Measurements from ENCODE around the gene HLCS.

The HLCS gene

DNA sequence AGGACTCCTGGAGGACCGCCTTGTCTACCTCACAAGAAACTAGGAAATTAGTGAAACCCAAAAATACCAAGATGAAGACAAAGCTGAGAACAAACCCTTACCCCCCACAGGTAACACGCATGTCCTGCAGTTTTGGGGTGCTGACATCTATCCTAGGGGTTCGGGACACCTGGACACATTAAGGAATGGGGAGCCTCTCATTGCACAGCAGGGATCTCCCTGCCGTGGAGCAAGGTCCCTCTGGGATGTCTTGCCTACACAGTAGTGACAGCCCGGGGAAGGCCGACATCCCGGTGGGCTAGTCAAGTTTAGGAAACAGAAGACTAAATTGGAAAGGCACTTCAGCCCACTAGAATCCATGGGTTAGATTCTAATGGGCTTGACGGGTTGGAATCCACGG is 223.0 kb downstream of the HLCS start:
- FAIRE-seq (no peak), DNase-seq (ENCODE audit: insufficient read length, low spot score) (no peak)
- TF ChIP-seq, protein P1, sequence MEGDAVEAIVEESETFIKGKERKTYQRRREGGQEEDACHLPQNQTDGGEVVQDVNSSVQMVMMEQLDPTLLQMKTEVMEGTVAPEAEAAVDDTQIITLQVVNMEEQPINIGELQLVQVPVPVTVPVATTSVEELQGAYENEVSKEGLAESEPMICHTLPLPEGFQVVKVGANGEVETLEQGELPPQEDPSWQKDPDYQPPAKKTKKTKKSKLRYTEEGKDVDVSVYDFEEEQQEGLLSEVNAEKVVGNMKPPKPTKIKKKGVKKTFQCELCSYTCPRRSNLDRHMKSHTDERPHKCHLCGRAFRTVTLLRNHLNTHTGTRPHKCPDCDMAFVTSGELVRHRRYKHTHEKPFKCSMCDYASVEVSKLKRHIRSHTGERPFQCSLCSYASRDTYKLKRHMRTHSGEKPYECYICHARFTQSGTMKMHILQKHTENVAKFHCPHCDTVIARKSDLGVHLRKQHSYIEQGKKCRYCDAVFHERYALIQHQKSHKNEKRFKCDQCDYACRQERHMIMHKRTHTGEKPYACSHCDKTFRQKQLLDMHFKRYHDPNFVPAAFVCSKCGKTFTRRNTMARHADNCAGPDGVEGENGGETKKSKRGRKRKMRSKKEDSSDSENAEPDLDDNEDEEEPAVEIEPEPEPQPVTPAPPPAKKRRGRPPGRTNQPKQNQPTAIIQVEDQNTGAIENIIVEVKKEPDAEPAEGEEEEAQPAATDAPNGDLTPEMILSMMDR (IDR thresholded peaks at IDR 0.05; ENCODE audit: insufficient read depth, missing control alignments): no peak

DNA sequence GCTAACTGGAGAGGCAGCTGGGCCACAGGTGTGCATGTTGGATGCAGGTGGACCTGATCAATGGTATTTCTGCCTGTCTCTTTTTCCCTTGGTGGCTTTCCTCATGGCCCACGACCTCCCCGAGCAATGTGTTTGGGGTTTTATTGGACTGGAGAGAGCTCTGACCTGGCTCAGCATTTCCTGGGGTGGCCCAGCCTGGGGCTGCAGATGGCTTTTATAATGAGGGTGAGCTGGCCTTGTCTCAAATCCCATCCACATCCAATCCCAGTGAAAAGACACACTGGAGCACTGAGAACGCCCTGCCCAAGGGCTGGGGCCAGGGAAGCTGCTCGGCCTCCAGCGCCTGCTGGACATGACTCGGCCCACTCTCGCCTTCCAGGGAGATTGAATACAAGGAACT is 223.5 kb downstream of the HLCS start:
- DNase-seq (ENCODE audit: insufficient read length, low spot score) (no peak), FAIRE-seq (no peak)
- TF ChIP-seq, protein P1 (IDR thresholded peaks at IDR 0.05; ENCODE audit: insufficient read depth, missing control alignments): no peak

- DNase-seq (ENCODE audit: insufficient read length, low spot score): no peak
- FAIRE-seq: no peak
- TF ChIP-seq, protein P1 (IDR thresholded peaks at IDR 0.05; ENCODE audit: insufficient read depth, missing control alignments): no peak
Measured at GRCh38 chr21:36741506-36741905, 225.0 kb downstream of the HLCS start.

GRCh38 chr21:36738489-36739126 is 227.9 kb downstream of the HLCS start:
- no peak for FAIRE-seq
- no peak for DNase-seq (ENCODE audit: insufficient read length, low spot score)

DNA sequence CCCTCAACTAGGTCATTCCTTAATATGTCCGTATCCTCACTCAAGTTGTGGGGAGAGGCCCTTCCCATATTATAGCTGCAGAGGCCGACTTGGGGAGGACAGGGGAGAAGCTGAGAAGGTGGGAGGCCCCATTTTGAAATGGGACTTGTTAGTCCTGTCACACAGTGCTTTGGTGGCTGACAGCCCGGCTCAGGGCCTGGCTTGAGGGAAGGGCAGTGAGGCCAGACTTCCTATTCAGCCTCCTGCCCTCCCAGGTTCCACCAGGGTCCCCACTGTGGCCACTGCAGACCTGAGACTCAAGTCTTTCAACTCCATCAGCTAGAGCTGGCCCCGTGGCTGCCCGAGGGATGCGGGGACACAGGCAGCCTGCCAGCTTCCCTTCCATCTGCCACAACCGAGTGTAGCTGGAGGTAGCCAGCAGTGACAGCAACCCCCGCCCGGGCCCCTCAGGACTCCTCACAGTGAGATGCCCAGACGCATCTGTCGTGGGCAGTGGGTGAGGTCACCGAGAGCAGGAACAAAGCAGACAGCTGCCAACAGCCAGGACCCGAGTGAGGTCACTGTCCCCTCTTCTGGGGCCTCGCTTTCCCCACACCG is 230.6 kb downstream of the HLCS start:
- DNase-seq (ENCODE audit: insufficient read length, low spot score) (no peak), FAIRE-seq (no peak)
- TF ChIP-seq, protein P1 (IDR thresholded peaks at IDR 0.05; ENCODE audit: insufficient read depth, missing control alignments): no peak

More at GRCh38 chr21:36738489-36739126, 227.9 kb downstream of the HLCS start:
- TF ChIP-seq, protein P1 (IDR thresholded peaks at IDR 0.05; ENCODE audit: insufficient read depth, missing control alignments): no peak

DNA sequence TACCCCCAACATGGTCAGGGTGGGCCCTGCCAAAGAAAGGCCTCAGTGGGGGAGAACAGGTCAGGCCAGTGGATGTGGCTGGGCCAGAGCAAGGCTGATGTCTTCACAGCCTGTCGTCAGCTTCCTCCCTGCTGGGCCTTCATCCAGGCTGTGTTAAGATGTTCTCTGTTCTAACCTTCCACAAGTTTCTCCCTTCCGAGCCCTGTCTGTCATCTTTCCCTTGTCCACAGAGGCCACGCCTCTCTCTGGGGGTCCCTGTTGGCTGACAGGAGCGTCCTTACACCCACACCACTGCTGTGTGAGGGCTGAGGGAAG is 231.3 kb downstream of the HLCS start:
- TF ChIP-seq, protein P1 (IDR thresholded peaks at IDR 0.05; ENCODE audit: insufficient read depth, missing control alignments): no peak
- no peak for FAIRE-seq
- no peak for DNase-seq (ENCODE audit: insufficient read length, low spot score)
